Measurements from ENCODE around the gene IL4R. TPM values are rescaled to one million over a fixed set of nuclear protein-coding genes. Genes with fewer than 3 reads are reported as not detected.

Gene IL4R
- total RNA-seq, 1 experiment from 2014 or later = 29.6 TPM

GRCh38 chr16:27322858-27323780, 9.3 kb downstream of the IL4R start:
- BruUV-seq (replicated peaks) = no TSS peak
- intact Hi-C loops (cut with micrococcal nuclease) = no loop called here
- Histone ChIP-seq H3K4me3 (replicated peaks in 1 of 2; ENCODE audit: low read depth in 1 of 2, low read length in 2 of 2) (no peak overlapping the region), H3K4me2 (ENCODE audit: low read length) (peak overlapping the region; percentile 24), H3K27me3 (ENCODE audit: insufficient read depth, low read length) (no peaks in the 10 kb centered on the region), H2AFZ (ENCODE audit: low read depth, low read length, poor library complexity, severe bottlenecking) (no peak overlapping the region), H3K79me2 (ENCODE audit: insufficient read depth, low read length) (peaks cover 73% of the 10 kb centered on the region), H4K20me1 (ENCODE audit: insufficient read depth) (no peaks in the 10 kb centered on the region), H3K9ac (ENCODE audit: low read length) (no peak overlapping the region), H3K36me3 (ENCODE audit: control insufficient read depth in 1 of 2, insufficient read depth in 2 of 2, low read length in 2 of 2) (no peaks in the 10 kb centered on the region), H3K4me1 (ENCODE audit: control insufficient read depth in 1 of 2, insufficient read depth in 2 of 2, low read length in 2 of 2) (peaks cover 12 to 63% of the 10 kb centered on the region in 2 experiments), H3K27ac (ENCODE audit: low read depth, low read length) (no peak overlapping the region), H3K9me3 (ENCODE audit: control insufficient read depth in 1 of 2, insufficient read depth in 1 of 2, low read depth in 1 of 2, low read length in 2 of 2) (no peaks in the 10 kb centered on the region), H3K9me2 (ENCODE audit: insufficient read depth) (no peaks in the 10 kb centered on the region)
- DNase-seq (ENCODE audit: low read depth, low spot score) (no peak), ATAC-seq (no peak)
- ChIA-PET CTCF (no interaction called here), RAD21 (ENCODE audit: low non-redundant PET in 1 of 2, low total read pairs in 2 of 2, uncharacterized antibody in 2 of 2, unreplicated experiment in 2 of 2) (no interaction called here), POLR2A (interaction anchor here (0.7 kb wide), 1 partner anchor 919 kb away, joined by 5 read pairs; no protein-coding TSS in a partner anchor)
- no peak for TF ChIP-seq CEBPB (IDR thresholded peaks at IDR 0.05; ENCODE audit: low read depth)
- no peak for TF ChIP-seq ATF3 (IDR thresholded peaks at IDR 0.05)
- TF ChIP-seq FOSL1 (IDR thresholded peaks at IDR 0.05; ENCODE audit: low read depth) = no peak
- no peak for TF ChIP-seq SRF (IDR thresholded peaks at IDR 0.05; ENCODE audit: low read depth)
- TF ChIP-seq ZFX (IDR thresholded peaks at IDR 0.05) = no peak
- no peak for TF ChIP-seq JUND (IDR thresholded peaks at IDR 0.05)
- TF ChIP-seq ELF1 (IDR thresholded peaks at IDR 0.05; ENCODE audit: borderline replicate concordance, low read depth) = no peak
- no peak for TF ChIP-seq EGR1 (IDR thresholded peaks at IDR 0.05; ENCODE audit: low read depth)
- no peak for TF ChIP-seq EZH2phosphoT487 (IDR thresholded peaks at IDR 0.05; ENCODE audit: borderline replicate concordance)
- no peak for TF ChIP-seq TCF7L2 (IDR thresholded peaks at IDR 0.05; ENCODE audit: borderline replicate concordance, extremely low read depth, insufficient read depth, insufficient read length)
